Effector memory CD4-positive, alpha-beta T cell (primary cell): ENCODE data around the gene EPM2AIP1.
A peak's percentile ranks its signal among the peaks of the same experiment; 100 is the strongest.
"Not testable (repeated sequence)": the region's sequence is repeated elsewhere in the genome, so short reads cannot be mapped to it uniquely, and the experiment has no call there.

ENCODE experiments used
- DNase-seq, 3 donors: peaks; one replicate each; pipeline ENCODE4 v3.0.0-alpha.2; 2020
- H3K27ac ChIP-seq: 2 replicates; pipeline ENCODE4 v1.7.0; 2013; ENCODE audit warnings: mild to moderate bottlenecking, low read length, moderate library complexity; ENCODE audit not compliant: insufficient read depth, poor library complexity, severe bottlenecking
- H3K27me3 ChIP-seq: replicated peaks from 2 replicates; pipeline ENCODE4 v1.7.0; 2013; ENCODE audit warnings: mild to moderate bottlenecking, low read length; ENCODE audit not compliant: insufficient read depth, control insufficient read depth, poor library complexity, severe bottlenecking
- H3K36me3 ChIP-seq: 2 replicates; pipeline ENCODE4 v1.7.0; 2013; ENCODE audit warnings: mild to moderate bottlenecking, low read length, moderate library complexity; ENCODE audit not compliant: control insufficient read depth, insufficient read depth
- H3K4me1 ChIP-seq: 2 replicates; pipeline ENCODE4 v1.7.0; 2013; ENCODE audit warnings: low read length, mild to moderate bottlenecking; ENCODE audit not compliant: control insufficient read depth, insufficient read depth, poor library complexity, severe bottlenecking
- H3K4me3 ChIP-seq: 2 replicates; pipeline ENCODE4 v1.7.0; 2013; ENCODE audit warnings: low read length, low read depth, mild to moderate bottlenecking; ENCODE audit not compliant: insufficient read depth, poor library complexity, severe bottlenecking
- H3K9me3 ChIP-seq: 2 replicates; pipeline ENCODE4 v1.7.0; 2013; ENCODE audit warnings: mild to moderate bottlenecking, low read length, moderate library complexity; ENCODE audit not compliant: control insufficient read depth

Gene EPM2AIP1

GRCh38 chr3:36957063-36957462 is 35.9 kb downstream of the EPM2AIP1 start:
- no peak overlapping the region for H3K4me3 ChIP-seq
- no peak overlapping the region for H3K27ac ChIP-seq
- DNase-seq: no peak
- no peaks in the 10 kb centered on the region for H3K4me1 ChIP-seq
- H3K9me3 ChIP-seq: no peaks in the 10 kb centered on the region
- H3K36me3 ChIP-seq: no peaks in the 10 kb centered on the region
- no peaks in the 10 kb centered on the region for H3K27me3 ChIP-seq

- Histone ChIP-seq H3K27ac (no peak overlapping the region), H3K27me3 (no peaks in the 10 kb centered on the region), H3K4me3 (no peak overlapping the region), H3K4me1 (no peaks in the 10 kb centered on the region), H3K9me3 (no peaks in the 10 kb centered on the region), H3K36me3 (no peaks in the 10 kb centered on the region)
- no peak for DNase-seq
These were observed 36.8 kb downstream of the EPM2AIP1 start for GRCh38 chr3:36956155-36956554.

GRCh38 chr3:36954452-36955134 is 38.3 kb downstream of the EPM2AIP1 start:
- H3K4me1 ChIP-seq: no peaks in the 10 kb centered on the region
- no peaks in the 10 kb centered on the region for H3K27me3 ChIP-seq
- H3K27ac ChIP-seq: no peak overlapping the region
- no peak for DNase-seq
- H3K9me3 ChIP-seq: no peaks in the 10 kb centered on the region
- H3K4me3 ChIP-seq: no peak overlapping the region
- H3K36me3 ChIP-seq: no peaks in the 10 kb centered on the region

- H3K36me3 ChIP-seq, H3K4me3 ChIP-seq, H3K4me1 ChIP-seq, H3K9me3 ChIP-seq, DNase-seq, H3K27ac ChIP-seq, H3K27me3 ChIP-seq: not testable (repeated sequence)
These were observed 45.1 kb downstream of the EPM2AIP1 start for GRCh38 chr3:36947814-36948213.

- Histone ChIP-seq H3K4me1 (peaks cover 7% of the 10 kb centered on the region), H3K36me3 (no peaks in the 10 kb centered on the region), H3K9me3 (no peaks in the 10 kb centered on the region), H3K27ac (peak overlapping the region; percentile 68), H3K4me3 (peak overlapping the region; percentile 86), H3K27me3 (no peaks in the 10 kb centered on the region)
- no peak for DNase-seq
These were observed 47.5 kb downstream of the EPM2AIP1 start for GRCh38 chr3:36945333-36945980.

- Histone ChIP-seq H3K9me3 (no peaks in the 10 kb centered on the region), H3K4me1 (peaks cover 7% of the 10 kb centered on the region), H3K27me3 (no peaks in the 10 kb centered on the region), H3K36me3 (no peaks in the 10 kb centered on the region), H3K27ac (peak within 1 kb of the TSS; percentile 68), H3K4me3 (peak within 1 kb of the TSS; percentile 86)
- peak; percentile 72 to 75 (median 74) for DNase-seq
These were observed 48.2 kb downstream of the EPM2AIP1 start, which contains the start of gene TRANK1 for GRCh38 chr3:36944641-36945270. TRANK1 (minus strand) TSS chr3:36945054; CDS start chr3:36944809, 245 bp downstream.

- peaks cover 7% of the 10 kb centered on the region for H3K4me1 ChIP-seq
- no peaks in the 10 kb centered on the region for H3K9me3 ChIP-seq
- DNase-seq: no peak
- H3K27me3 ChIP-seq: no peaks in the 10 kb centered on the region
- H3K36me3 ChIP-seq: no peaks in the 10 kb centered on the region
- H3K4me3 ChIP-seq: peak overlapping the region; percentile 86
- peak overlapping the region; percentile 68 for H3K27ac ChIP-seq
These were observed 48.8 kb downstream of the EPM2AIP1 start for GRCh38 chr3:36944012-36944640.

GRCh38 chr3:36943601-36944000 is 49.3 kb downstream of the EPM2AIP1 start:
- no peaks in the 10 kb centered on the region for H3K9me3 ChIP-seq
- H3K36me3 ChIP-seq: no peaks in the 10 kb centered on the region
- no peaks in the 10 kb centered on the region for H3K27me3 ChIP-seq
- no peak overlapping the region for H3K27ac ChIP-seq
- peak overlapping the region; percentile 86 for H3K4me3 ChIP-seq
- peaks cover 7% of the 10 kb centered on the region for H3K4me1 ChIP-seq
- no peak for DNase-seq

- Histone ChIP-seq H3K36me3 (no peaks in the 10 kb centered on the region), H3K9me3 (no peaks in the 10 kb centered on the region), H3K27ac (no peak overlapping the region), H3K4me1 (peaks cover 7% of the 10 kb centered on the region), H3K4me3 (no peak overlapping the region), H3K27me3 (no peaks in the 10 kb centered on the region)
- DNase-seq: no peak
These were observed 50.2 kb downstream of the EPM2AIP1 start for GRCh38 chr3:36942638-36943248.
